WTC11 (cell line): ENCODE measurements around the gene TOMM40. TPM values are rescaled to one million over a fixed set of nuclear protein-coding genes. Genes with fewer than 3 reads are reported as not detected.
A peak's percentile ranks its signal among the peaks of the same experiment; 100 is the strongest.

Experiments
- ATAC-seq: fragments of 200-7000 bp; cut with Tn5 transposase; 2 replicates; pipeline ENCODE4 v1.10.0; 2021; ENCODE audit warnings: mild to moderate bottlenecking, moderate library complexity
- CTCF ChIA-PET: fragments of 300-600 bp; sonication (Branson Sonifier 250); formaldehyde crosslinking; loops from one replicate; lab custom pipeline; 2021; ENCODE audit warnings: antibody characterized with exemption; lab: Charles Lee
- POLR2A ChIA-PET: fragments of 350-600 bp; sonication (Branson Sonifier 250); formaldehyde crosslinking; loops from one replicate; lab custom pipeline; 2021; ENCODE audit warnings: antibody characterized with exemption; lab: Charles Lee
- DNase-seq: peaks from one replicate; pipeline ENCODE4 v3.0.0; 2021; ENCODE audit warnings: low spot score
- H3K27ac Mint-ChIP-seq: 2 replicates; pipeline ENCODE4 v1.8.0; 2021; ENCODE audit warnings: mixed read lengths
- H3K27me3 Mint-ChIP-seq: 2 replicates; pipeline ENCODE4 v1.8.0; 2021; ENCODE audit warnings: low read depth, mild to moderate bottlenecking, moderate library complexity, mixed read lengths
- H3K36me3 Mint-ChIP-seq: 2 replicates; pipeline ENCODE4 v1.8.0; 2021; ENCODE audit warnings: mixed read lengths
- H3K4me1 Mint-ChIP-seq: 2 replicates; pipeline ENCODE4 v1.8.0; 2022; ENCODE audit warnings: mixed read lengths
- H3K4me3 Mint-ChIP-seq: 2 replicates; pipeline ENCODE4 v1.8.0; 2021; ENCODE audit warnings: mild to moderate bottlenecking, moderate library complexity, mixed read lengths
- H3K9me3 Mint-ChIP-seq: 2 replicates; pipeline ENCODE4 v1.8.0; 2021; ENCODE audit warnings: mixed read lengths
- CBFB ChIP-seq: sonication (generic); formaldehyde crosslinking; IDR thresholded peaks from 2 replicates; pipeline ENCODE4 v1.8.1; 2022; ENCODE audit warnings: mild to moderate bottlenecking, low read depth, missing genetic modification reagents
- CTCF ChIP-seq: fragments of 200-600 bp; IDR thresholded peaks from 2 replicates; pipeline ENCODE4 v1.8.0; 2022; ENCODE audit warnings: antibody characterized with exemption
- E2F4 ChIP-seq: sonication (generic); formaldehyde crosslinking; IDR thresholded peaks from 2 replicates; pipeline ENCODE4 v1.8.1; 2022; ENCODE audit warnings: low read depth, mild to moderate bottlenecking, moderate library complexity, missing genetic modification reagents, borderline replicate concordance
- ETV6 ChIP-seq: sonication (generic); formaldehyde crosslinking; IDR thresholded peaks from 2 replicates; pipeline ENCODE4 v1.8.1; 2022; ENCODE audit warnings: mild to moderate bottlenecking, missing genetic modification reagents
- FOXP1 ChIP-seq: sonication (generic); formaldehyde crosslinking; IDR thresholded peaks from 2 replicates; pipeline ENCODE4 v1.8.0; 2022; ENCODE audit warnings: missing genetic modification reagents, mild to moderate bottlenecking, moderate library complexity, borderline replicate concordance
- HMGXB4 ChIP-seq: sonication (generic); formaldehyde crosslinking; IDR thresholded peaks from 2 replicates; pipeline ENCODE4 v1.8.1; 2023; ENCODE audit warnings: mild to moderate bottlenecking, moderate library complexity, missing genetic modification reagents
- OVOL2 ChIP-seq: fragments of 250-450 bp; sonication (Bioruptor Pico); IDR thresholded peaks from 2 replicates; pipeline ENCODE4 v1.9.0; 2021; ENCODE audit warnings: mild to moderate bottlenecking, borderline replicate concordance
- RELA ChIP-seq: sonication (generic); formaldehyde crosslinking; IDR thresholded peaks from 2 replicates; pipeline ENCODE4 v1.8.1; 2022; ENCODE audit warnings: missing genetic modification reagents, mild to moderate bottlenecking, borderline replicate concordance
- SMAD3 ChIP-seq: sonication (generic); formaldehyde crosslinking; IDR thresholded peaks from 2 replicates; pipeline ENCODE4 v1.8.0; 2022; ENCODE audit warnings: missing genetic modification reagents, mild to moderate bottlenecking, borderline replicate concordance
- SP1 ChIP-seq: sonication (generic); formaldehyde crosslinking; conservative IDR thresholded peaks from 2 replicates; pipeline ENCODE4 v1.8.1; 2022; ENCODE audit warnings: missing genetic modification reagents
- STAT6 ChIP-seq: sonication (generic); formaldehyde crosslinking; conservative IDR thresholded peaks from 2 replicates; pipeline ENCODE4 v1.8.1; 2023; ENCODE audit warnings: mild to moderate bottlenecking, low read depth, missing genetic modification reagents, moderate library complexity
- TEAD4 ChIP-seq: sonication (generic); formaldehyde crosslinking; IDR thresholded peaks from 2 replicates; pipeline ENCODE4 v1.8.0; 2022; ENCODE audit warnings: mild to moderate bottlenecking, missing genetic modification reagents
- TP53 ChIP-seq: sonication (generic); formaldehyde crosslinking; IDR thresholded peaks from 2 replicates; pipeline ENCODE4 v1.8.1; 2023; ENCODE audit warnings: mild to moderate bottlenecking, missing genetic modification reagents
- ZNF121 ChIP-seq: sonication (generic); formaldehyde crosslinking; IDR thresholded peaks from 2 replicates; pipeline ENCODE4 v1.8.0; 2023; ENCODE audit warnings: missing genetic modification reagents
- ZNF423 ChIP-seq: fragments of 250-450 bp; sonication (Bioruptor Pico); IDR thresholded peaks from 2 replicates; pipeline ENCODE4 v2.1.2; 2022; ENCODE audit warnings: mild to moderate bottlenecking, moderate library complexity
- total RNA-seq: library from RNA; stranded (reverse); gene quantifications from 3 replicates; pipeline ENCODE4 v1.2.3, GENCODE V29; 2021
- TF ChIP-seq, protein P1 (sequence below): fragments of 250-450 bp; sonication (Bioruptor Pico); IDR thresholded peaks from 2 replicates; pipeline ENCODE4 v1.9.0; 2021; ENCODE audit warnings: mild to moderate bottlenecking, borderline replicate concordance
- TF ChIP-seq, protein P2 (sequence below): sonication (generic); formaldehyde crosslinking; IDR thresholded peaks from 2 replicates; pipeline ENCODE4 v1.8.1; 2022; ENCODE audit warnings: mild to moderate bottlenecking, moderate library complexity, missing genetic modification reagents
- TF ChIP-seq, protein P3 (sequence below): sonication (generic); formaldehyde crosslinking; IDR thresholded peaks from 2 replicates; pipeline ENCODE4 v1.8.1; 2023; ENCODE audit warnings: mild to moderate bottlenecking, missing genetic modification reagents

Gene TOMM40
- total RNA-seq, 1 experiment from 2014 or later = 221 TPM

DNA sequence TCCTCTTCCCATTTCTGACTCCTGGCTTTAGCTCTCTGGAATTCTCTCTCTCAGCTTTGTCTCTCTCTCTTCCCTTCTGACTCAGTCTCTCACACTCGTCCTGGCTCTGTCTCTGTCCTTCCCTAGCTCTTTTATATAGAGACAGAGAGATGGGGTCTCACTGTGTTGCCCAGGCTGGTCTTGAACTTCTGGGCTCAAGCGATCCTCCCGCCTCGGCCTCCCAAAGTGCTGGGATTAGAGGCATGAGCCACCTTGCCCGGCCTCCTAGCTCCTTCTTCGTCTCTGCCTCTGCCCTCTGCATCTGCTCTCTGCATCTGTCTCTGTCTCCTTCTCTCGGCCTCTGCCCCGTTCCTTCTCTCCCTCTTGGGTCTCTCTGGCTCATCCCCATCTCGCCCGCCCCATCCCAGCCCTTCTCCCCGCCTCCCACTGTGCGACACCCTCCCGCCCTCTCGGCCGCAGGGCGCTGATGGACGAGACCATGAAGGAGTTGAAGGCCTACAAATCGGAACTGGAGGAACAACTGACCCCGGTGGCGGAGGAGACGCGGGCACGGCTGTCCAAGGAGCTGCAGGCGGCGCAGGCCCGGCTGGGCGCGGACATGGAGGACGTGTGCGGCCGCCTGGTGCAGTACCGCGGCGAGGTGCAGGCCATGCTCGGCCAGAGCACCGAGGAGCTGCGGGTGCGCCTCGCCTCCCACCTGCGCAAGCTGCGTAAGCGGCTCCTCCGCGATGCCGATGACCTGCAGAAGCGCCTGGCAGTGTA is 17.2 kb downstream of the TOMM40 start:
- no peaks in the 10 kb centered on the region for H3K9me3 Mint-ChIP-seq
- H3K27ac Mint-ChIP-seq = peak overlapping the region; percentile 34; the same call in 1 of the 2 replicates
- peaks cover 17% of the 10 kb centered on the region for H3K36me3 Mint-ChIP-seq
- POLR2A ChIA-PET = interaction anchor here (0.6 kb wide), 1 partner anchor 10 kb away, joined by 3 read pairs; no protein-coding TSS in a partner anchor
- H3K4me1 Mint-ChIP-seq = peaks cover 43% of the 10 kb centered on the region
- no peak overlapping the region for H3K4me3 Mint-ChIP-seq
- TF ChIP-seq ZNF121 (CRISPR knock-in tag) (0 out of 2 replicates have a peak, but pooled peaks have one; percentile 25), SMAD3 (CRISPR knock-in tag) (no peak)
- TF ChIP-seq, all 79 proteins: peak for 1
- H3K27me3 Mint-ChIP-seq = no peaks in the 10 kb centered on the region; the same call in 1 of the 2 replicates
- DNase-seq = no peak
- CTCF ChIA-PET = interaction anchor here (1.4 kb wide), 1 partner anchor 27 kb away, joined by 4 read pairs; no protein-coding TSS in a partner anchor
- ATAC-seq = no peak

GRCh38 chr19:44908836-44909261 is 17.8 kb downstream of the TOMM40 start:
- TF ChIP-seq E2F4 (CRISPR knock-in tag) = no peak
- no peak for TF ChIP-seq FOXP1 (CRISPR knock-in tag)
- TF ChIP-seq, protein P1, sequence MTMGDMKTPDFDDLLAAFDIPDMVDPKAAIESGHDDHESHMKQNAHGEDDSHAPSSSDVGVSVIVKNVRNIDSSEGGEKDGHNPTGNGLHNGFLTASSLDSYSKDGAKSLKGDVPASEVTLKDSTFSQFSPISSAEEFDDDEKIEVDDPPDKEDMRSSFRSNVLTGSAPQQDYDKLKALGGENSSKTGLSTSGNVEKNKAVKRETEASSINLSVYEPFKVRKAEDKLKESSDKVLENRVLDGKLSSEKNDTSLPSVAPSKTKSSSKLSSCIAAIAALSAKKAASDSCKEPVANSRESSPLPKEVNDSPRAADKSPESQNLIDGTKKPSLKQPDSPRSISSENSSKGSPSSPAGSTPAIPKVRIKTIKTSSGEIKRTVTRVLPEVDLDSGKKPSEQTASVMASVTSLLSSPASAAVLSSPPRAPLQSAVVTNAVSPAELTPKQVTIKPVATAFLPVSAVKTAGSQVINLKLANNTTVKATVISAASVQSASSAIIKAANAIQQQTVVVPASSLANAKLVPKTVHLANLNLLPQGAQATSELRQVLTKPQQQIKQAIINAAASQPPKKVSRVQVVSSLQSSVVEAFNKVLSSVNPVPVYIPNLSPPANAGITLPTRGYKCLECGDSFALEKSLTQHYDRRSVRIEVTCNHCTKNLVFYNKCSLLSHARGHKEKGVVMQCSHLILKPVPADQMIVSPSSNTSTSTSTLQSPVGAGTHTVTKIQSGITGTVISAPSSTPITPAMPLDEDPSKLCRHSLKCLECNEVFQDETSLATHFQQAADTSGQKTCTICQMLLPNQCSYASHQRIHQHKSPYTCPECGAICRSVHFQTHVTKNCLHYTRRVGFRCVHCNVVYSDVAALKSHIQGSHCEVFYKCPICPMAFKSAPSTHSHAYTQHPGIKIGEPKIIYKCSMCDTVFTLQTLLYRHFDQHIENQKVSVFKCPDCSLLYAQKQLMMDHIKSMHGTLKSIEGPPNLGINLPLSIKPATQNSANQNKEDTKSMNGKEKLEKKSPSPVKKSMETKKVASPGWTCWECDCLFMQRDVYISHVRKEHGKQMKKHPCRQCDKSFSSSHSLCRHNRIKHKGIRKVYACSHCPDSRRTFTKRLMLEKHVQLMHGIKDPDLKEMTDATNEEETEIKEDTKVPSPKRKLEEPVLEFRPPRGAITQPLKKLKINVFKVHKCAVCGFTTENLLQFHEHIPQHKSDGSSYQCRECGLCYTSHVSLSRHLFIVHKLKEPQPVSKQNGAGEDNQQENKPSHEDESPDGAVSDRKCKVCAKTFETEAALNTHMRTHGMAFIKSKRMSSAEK (CRISPR knock-in tag) = no peak
- TF ChIP-seq, protein P2, sequence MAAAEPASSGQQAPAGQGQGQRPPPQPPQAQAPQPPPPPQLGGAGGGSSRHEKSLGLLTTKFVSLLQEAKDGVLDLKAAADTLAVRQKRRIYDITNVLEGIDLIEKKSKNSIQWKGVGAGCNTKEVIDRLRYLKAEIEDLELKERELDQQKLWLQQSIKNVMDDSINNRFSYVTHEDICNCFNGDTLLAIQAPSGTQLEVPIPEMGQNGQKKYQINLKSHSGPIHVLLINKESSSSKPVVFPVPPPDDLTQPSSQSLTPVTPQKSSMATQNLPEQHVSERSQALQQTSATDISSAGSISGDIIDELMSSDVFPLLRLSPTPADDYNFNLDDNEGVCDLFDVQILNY = no peak
- TF ChIP-seq TEAD4 (CRISPR knock-in tag) = no peak
- TF ChIP-seq CTCF = no peak
- TF ChIP-seq ZNF423 (CRISPR knock-in tag) = no peak
- TF ChIP-seq, protein P3, sequence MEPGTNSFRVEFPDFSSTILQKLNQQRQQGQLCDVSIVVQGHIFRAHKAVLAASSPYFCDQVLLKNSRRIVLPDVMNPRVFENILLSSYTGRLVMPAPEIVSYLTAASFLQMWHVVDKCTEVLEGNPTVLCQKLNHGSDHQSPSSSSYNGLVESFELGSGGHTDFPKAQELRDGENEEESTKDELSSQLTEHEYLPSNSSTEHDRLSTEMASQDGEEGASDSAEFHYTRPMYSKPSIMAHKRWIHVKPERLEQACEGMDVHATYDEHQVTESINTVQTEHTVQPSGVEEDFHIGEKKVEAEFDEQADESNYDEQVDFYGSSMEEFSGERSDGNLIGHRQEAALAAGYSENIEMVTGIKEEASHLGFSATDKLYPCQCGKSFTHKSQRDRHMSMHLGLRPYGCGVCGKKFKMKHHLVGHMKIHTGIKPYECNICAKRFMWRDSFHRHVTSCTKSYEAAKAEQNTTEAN (CRISPR knock-in tag) = no peak
- no peak for TF ChIP-seq SP1 (CRISPR knock-in tag)
- no peak for TF ChIP-seq TP53
- no peak for TF ChIP-seq ETV6 (CRISPR knock-in tag)
- TF ChIP-seq RELA (CRISPR knock-in tag) = no peak
- TF ChIP-seq OVOL2 (CRISPR knock-in tag) = no peak
- no peak for TF ChIP-seq HMGXB4 (CRISPR knock-in tag)
- no peak for TF ChIP-seq CBFB
- no peak for TF ChIP-seq STAT6
- ChIA-PET POLR2A (no interaction called here), CTCF (interaction anchor here (1.2 to 2.3 kb wide), 4 partner anchors 27 to 151 kb away, joined by 4 to 8 read pairs (median 6); no protein-coding TSS in a partner anchor)
- ATAC-seq = no peak
- no peak for DNase-seq
- H3K27me3 Mint-ChIP-seq = no peaks in the 10 kb centered on the region; the same call in 1 of the 2 replicates
- peaks cover 15% of the 10 kb centered on the region for H3K36me3 Mint-ChIP-seq
- peaks cover 44% of the 10 kb centered on the region for H3K4me1 Mint-ChIP-seq
- no peak overlapping the region for H3K4me3 Mint-ChIP-seq
- H3K27ac Mint-ChIP-seq = no peak overlapping the region
- H3K9me3 Mint-ChIP-seq = no peaks in the 10 kb centered on the region
